Stomach (tissue), 4 donors: ENCODE results near the gene BCAP29.

Experiments used
- POLR2A ChIP-seq, 4 donors: fragments of 450-650 bp; IDR thresholded peaks; one replicate each; pipeline ENCODE4 v1.6.1; 2016; ENCODE audit warnings: antibody characterized with exemption in 4 of 4, control low read depth in 2 of 4, mild to moderate bottlenecking in 1 of 4, moderate library complexity in 1 of 4
- TF ChIP-seq, protein P1 (sequence below), 7 experiments: fragments of 450-650 bp in 4 of 7; fragments of 200-600 bp in 3 of 7; sonication (generic) in 3 of 7; IDR thresholded peaks; one replicate each; pipeline ENCODE4 v1.5.1; 2016 to 2019; ENCODE audit warnings: antibody characterized with exemption in 7 of 7, control low read depth in 2 of 7, mild to moderate bottlenecking in 1 of 7

DNA sequence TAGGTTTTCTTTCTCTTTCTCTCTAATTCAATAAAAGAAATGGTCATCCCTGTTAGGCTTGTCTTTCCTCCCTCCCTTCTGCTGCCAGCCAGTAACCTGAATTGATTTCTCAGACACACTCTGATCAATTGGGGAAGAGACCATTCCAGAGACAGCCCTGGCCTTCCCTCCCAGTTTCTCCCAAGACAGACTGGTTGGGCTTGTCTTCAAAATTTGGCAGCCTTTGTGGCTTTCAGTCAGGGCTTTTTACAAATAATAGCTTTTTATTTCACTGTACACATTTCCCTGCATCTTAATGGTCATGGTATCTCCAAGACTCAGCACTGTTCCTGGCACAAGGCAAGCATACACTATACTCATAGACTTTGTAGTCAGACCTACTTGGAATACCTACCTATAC lies 33.9 kb downstream of the BCAP29 start:
- TF ChIP-seq POLR2A (IDR thresholded peaks at IDR 0.05), result no peak
- TF ChIP-seq, protein P1, sequence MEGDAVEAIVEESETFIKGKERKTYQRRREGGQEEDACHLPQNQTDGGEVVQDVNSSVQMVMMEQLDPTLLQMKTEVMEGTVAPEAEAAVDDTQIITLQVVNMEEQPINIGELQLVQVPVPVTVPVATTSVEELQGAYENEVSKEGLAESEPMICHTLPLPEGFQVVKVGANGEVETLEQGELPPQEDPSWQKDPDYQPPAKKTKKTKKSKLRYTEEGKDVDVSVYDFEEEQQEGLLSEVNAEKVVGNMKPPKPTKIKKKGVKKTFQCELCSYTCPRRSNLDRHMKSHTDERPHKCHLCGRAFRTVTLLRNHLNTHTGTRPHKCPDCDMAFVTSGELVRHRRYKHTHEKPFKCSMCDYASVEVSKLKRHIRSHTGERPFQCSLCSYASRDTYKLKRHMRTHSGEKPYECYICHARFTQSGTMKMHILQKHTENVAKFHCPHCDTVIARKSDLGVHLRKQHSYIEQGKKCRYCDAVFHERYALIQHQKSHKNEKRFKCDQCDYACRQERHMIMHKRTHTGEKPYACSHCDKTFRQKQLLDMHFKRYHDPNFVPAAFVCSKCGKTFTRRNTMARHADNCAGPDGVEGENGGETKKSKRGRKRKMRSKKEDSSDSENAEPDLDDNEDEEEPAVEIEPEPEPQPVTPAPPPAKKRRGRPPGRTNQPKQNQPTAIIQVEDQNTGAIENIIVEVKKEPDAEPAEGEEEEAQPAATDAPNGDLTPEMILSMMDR (IDR thresholded peaks at IDR 0.05), result no peak
